Measurements from ENCODE around the gene SLF2. TPM values are rescaled to one million over a fixed set of nuclear protein-coding genes. Genes with fewer than 3 reads are reported as not detected.

SLF2 gene
- total RNA-seq, 1 donor from 2014 or later = 16.4 TPM

GRCh38 chr10:100866010-100866409 is 46.8 kb upstream of the SLF2 start:
- Histone ChIP-seq H3K27me3 (ENCODE audit: low read depth) (peaks cover 82% of the 10 kb centered on the region), H3K27ac (replicated peaks) (no peak overlapping the region), H3K4me1 (no peaks in the 10 kb centered on the region), H3K4me3 (no peak overlapping the region), H3K9me3 (replicated peaks) (no peaks in the 10 kb centered on the region), H3K36me3 (no peaks in the 10 kb centered on the region)
- TF ChIP-seq CTCF (IDR thresholded peaks at IDR 0.05; ENCODE audit: borderline replicate concordance) = no peak
- no peak for DNase-seq
- intact Hi-C loops (cut with micrococcal nuclease) = no loop called here

GRCh38 chr10:100866575-100867098 is 46.1 kb upstream of the SLF2 start:
- TF ChIP-seq CTCF (IDR thresholded peaks at IDR 0.05; ENCODE audit: borderline replicate concordance) = no peak
- no peaks in the 10 kb centered on the region for H3K9me3 ChIP-seq (replicated peaks)
- H3K36me3 ChIP-seq = no peaks in the 10 kb centered on the region
- H3K4me1 ChIP-seq = no peaks in the 10 kb centered on the region
- no peak overlapping the region for H3K27ac ChIP-seq (replicated peaks)
- no peak for DNase-seq
- intact Hi-C loops (cut with micrococcal nuclease) = no loop called here
- no peak overlapping the region for H3K4me3 ChIP-seq
- H3K27me3 ChIP-seq (ENCODE audit: low read depth) = peaks cover 79% of the 10 kb centered on the region

GRCh38 chr10:100867261-100867963 is 45.4 kb upstream of the SLF2 start:
- TF ChIP-seq CTCF (IDR thresholded peaks at IDR 0.05; ENCODE audit: borderline replicate concordance) = no peak
- Histone ChIP-seq H3K9me3 (replicated peaks) (no peaks in the 10 kb centered on the region), H3K36me3 (no peaks in the 10 kb centered on the region), H3K4me3 (no peak overlapping the region), H3K27me3 (ENCODE audit: low read depth) (peaks cover 81% of the 10 kb centered on the region), H3K4me1 (no peaks in the 10 kb centered on the region), H3K27ac (replicated peaks) (no peak overlapping the region)
- no peak for DNase-seq
- intact Hi-C loops (cut with micrococcal nuclease) = no loop called here

GRCh38 chr10:100868382-100868781 is 44.4 kb upstream of the SLF2 start:
- no peak for TF ChIP-seq CTCF (IDR thresholded peaks at IDR 0.05; ENCODE audit: borderline replicate concordance)
- intact Hi-C loops (cut with micrococcal nuclease) = no loop called here
- Histone ChIP-seq H3K4me3 (no peak overlapping the region), H3K9me3 (replicated peaks) (no peaks in the 10 kb centered on the region), H3K27me3 (ENCODE audit: low read depth) (peaks cover 81% of the 10 kb centered on the region), H3K27ac (replicated peaks) (no peak overlapping the region), H3K4me1 (no peaks in the 10 kb centered on the region), H3K36me3 (no peaks in the 10 kb centered on the region)
- no peak for DNase-seq

GRCh38 chr10:100869399-100869798 is 43.4 kb upstream of the SLF2 start:
- no peak for DNase-seq
- no peak for TF ChIP-seq CTCF (IDR thresholded peaks at IDR 0.05; ENCODE audit: borderline replicate concordance)
- no peak overlapping the region for H3K27ac ChIP-seq (replicated peaks)
- peaks cover 83% of the 10 kb centered on the region for H3K27me3 ChIP-seq (ENCODE audit: low read depth)
- H3K4me1 ChIP-seq = no peaks in the 10 kb centered on the region
- no peak overlapping the region for H3K4me3 ChIP-seq
- intact Hi-C loops (cut with micrococcal nuclease) = no loop called here
- H3K36me3 ChIP-seq = no peaks in the 10 kb centered on the region
- H3K9me3 ChIP-seq (replicated peaks) = no peaks in the 10 kb centered on the region

Measured in left ventricle myocardium inferior (tissue), 1 donor.